ENCODE results near the gene ST3GAL4.
"Not testable (repeated sequence)": the region's sequence is repeated elsewhere in the genome, so short reads cannot be mapped to it uniquely, and the experiment has no call there.

ST3GAL4 gene

GRCh38 chr11:126355324-126355925 lies at the start of gene ST3GAL4:
ST3GAL4 (plus strand) TSS chr11:126355686; CDS start chr11:126406156, 50,470 bp downstream.
- DNase-seq (ENCODE audit: low read depth): no peak

DNA sequence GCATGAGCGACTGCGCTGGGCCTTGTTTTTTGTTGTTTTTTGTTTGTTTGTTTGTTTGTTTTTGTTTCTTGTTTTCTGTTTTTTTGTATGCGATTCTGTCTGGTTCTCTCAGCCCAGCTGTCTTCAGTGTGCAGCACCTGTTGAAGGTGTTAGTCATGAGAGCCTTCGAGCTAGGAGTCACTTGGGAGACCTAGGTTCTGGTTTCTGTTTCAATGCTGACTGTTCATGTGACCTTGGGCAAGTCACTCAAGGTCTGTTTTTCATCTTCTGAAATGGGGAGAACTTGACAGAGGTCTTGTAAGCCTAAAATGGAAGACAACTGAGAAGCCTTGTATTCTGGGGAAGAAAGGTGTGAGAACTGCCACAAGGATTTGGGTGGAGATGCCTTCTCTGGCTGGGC lies 49.8 kb upstream of the ST3GAL4 start:
- DNase-seq (ENCODE audit: low read depth): no peak

DNA sequence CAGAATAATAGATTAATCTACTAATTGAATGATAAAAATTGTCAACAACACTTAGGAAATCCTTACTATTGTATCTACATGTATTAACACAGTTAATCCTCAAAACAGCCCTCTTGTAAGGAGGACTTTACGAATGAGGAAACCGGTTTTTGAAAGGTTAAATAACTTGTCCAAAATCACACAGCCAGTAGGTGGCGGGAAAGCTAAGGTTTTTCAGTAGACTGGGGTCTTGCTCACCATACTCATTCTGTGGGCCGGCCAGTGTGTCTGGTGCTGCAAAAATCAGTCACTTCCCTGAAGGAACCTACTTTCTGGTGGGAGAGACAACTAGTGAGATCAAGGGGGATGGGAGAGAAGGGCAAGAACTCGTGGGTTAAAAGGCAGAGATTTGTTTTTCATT lies 47.8 kb upstream of the ST3GAL4 start:
- DNase-seq (ENCODE audit: low read depth): no peak

GRCh38 chr11:126308271-126308671 lies 47.2 kb upstream of the ST3GAL4 start:
- no peak for DNase-seq (ENCODE audit: low read depth)

DNA sequence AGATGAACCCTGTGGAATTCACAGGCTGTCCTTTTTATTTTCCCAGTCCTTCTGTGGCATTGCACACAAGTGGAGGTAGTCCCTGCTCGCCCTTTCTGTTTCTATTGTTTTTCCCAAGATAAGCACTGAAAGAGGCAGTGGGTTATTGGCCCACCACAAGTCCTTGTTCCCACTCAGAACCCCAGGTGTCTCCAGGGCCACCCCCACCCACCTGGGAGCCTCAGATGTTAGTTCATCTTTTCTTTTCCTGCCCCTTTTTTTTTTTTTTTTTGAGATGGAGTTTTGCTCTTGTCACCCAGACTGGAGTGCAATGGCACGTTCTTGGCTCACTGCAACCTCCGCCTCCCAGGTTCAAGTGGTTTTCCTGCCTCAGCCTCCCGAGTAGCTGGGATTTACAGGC lies 46.7 kb upstream of the ST3GAL4 start:
- DNase-seq (ENCODE audit: low read depth): not testable (repeated sequence)

DNA sequence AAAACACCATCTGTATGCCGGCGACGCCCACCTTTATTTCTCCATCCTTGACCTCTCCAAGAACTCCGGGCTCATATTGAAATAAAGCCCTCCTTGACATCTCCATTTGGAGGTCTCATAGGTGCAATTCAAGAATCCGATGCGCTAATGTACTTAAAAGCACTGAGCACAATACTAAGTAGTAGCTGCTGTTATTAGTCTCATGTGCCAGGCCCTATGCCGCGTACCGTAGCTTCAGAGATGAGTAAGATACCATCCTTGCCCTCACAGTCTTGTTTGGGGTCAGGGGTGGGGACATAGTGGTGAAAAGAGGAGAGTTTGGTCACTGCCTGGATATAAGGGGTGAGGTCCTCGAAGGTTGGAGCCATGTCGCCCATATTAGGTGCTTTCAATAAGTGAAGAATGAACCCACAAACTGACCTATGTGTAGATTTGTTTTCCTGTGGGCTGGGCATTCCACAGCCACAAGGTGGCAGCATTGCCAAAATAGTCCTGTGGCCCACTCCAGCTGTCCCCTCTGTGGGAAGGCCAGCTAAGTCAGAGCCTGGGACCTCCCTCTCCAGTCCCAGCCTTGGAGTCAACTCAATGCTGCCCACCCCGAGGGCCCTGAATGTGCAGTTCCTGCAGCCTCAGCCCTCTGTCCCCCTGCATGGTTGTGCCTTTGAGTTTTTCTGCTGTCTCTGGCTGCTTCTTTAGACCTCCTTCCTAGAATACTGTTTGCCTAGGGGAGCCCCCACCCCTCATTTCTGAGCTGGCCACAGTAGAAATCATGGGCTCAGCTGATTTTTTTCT lies 45.1 kb upstream of the ST3GAL4 start:
- DNase-seq (ENCODE audit: low read depth): peak; percentile 45

DNA sequence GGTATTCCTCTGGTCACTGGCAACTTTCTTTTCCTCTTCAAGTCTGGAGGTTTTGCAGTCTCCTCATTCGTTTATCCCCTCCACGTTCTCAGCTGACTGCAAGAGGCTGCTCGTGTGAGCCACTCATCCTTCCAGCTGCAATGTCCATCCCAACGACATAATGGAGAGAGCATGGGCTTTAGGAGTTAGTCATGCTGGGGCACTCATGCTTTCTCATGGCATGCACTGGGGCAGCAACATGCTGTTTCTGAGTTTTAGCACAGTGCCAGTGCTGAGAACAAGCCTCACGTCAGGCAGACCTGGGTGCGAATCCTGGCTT lies 44.5 kb upstream of the ST3GAL4 start:
- no peak for DNase-seq (ENCODE audit: low read depth)

- no peak for DNase-seq (ENCODE audit: low read depth)
These were observed 43.8 kb upstream of the ST3GAL4 start for GRCh38 chr11:126311401-126312291.

- DNase-seq (ENCODE audit: low read depth): no peak
These were observed 42.5 kb upstream of the ST3GAL4 start for GRCh38 chr11:126312961-126313360.

DNA sequence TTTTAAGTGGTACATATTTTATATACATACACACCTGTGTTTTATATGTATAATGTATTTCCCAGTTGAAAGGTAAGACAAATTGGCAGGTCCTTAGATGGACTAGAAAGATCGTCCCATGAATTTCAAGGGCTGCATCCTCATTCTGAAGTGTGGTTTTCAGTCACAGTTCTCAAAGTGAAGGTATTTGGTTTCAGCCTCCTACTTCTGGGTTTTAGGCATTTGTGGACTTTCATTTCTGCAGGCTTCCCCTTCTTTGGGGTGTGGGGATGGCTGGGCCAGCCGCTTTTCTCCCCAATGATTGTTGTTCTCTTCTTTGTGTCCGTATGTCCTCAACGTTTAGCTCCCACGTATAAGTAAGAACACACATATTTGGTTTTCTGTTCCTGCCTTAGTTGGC lies 41.7 kb upstream of the ST3GAL4 start:
- DNase-seq (ENCODE audit: low read depth): no peak

DNA sequence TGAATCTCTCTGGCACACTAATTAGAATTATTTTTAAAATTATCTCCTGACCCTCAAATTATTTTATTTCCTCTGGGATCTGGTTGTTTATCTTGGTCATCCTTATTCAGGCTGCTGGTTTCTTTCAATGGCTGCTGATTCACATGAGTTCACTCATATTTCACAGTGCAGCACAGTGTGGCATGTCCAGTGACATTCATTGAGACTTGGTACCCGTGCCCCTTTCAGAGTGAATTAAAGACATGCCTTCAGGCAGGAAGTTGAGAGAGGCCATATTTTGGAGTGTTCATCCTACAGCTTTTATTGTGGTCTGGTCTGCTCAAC lies 38.1 kb upstream of the ST3GAL4 start:
- DNase-seq (ENCODE audit: low read depth): no peak

GRCh38 chr11:126317756-126318573 lies 37.5 kb upstream of the ST3GAL4 start:
- DNase-seq (ENCODE audit: low read depth): peak; percentile 55

DNA sequence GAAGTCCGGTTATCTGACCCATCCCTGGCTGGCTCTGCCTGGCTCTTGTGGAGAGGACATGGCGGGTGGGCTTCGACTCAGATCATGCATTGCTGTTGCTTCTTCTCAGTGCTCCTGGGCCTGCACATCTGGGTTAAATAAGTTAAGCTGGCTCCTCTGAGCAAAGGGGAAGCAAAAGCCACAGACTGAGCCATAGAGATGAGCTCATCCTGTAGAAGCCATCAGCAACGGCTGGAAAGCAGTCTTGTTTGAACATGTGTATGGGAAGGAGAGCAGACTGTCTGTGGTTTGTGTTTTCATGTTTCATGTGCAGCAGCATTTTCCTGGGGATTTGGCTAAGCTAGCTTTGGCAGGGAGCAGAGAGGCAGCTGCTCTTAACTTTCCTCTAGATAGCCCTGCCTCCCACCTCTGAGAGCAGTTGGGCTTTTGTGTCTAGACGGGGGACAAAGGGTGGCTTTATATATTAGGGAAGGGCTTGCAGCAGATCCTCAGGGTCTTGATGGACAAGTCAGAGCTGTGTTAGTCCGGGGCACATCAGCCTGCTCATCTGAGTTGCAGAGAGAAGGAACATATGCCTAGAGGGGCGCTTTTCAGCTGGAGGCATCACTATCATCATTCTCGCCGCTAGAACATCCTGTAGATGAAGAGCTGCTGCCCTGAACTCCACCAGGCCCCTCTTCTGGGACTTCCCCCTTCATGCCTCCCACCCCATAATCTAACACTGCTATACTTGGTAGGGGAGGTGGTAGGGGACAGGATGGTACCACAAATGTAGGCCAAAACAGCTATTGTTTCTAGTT lies 36.7 kb upstream of the ST3GAL4 start:
- peak; percentile 95 for DNase-seq (ENCODE audit: low read depth)

GRCh38 chr11:126319374-126319740 lies 36.1 kb upstream of the ST3GAL4 start:
- no peak for DNase-seq (ENCODE audit: low read depth)

GRCh38 chr11:126322996-126323395 lies 32.5 kb upstream of the ST3GAL4 start:
- no peak for DNase-seq (ENCODE audit: low read depth)

- no peak for DNase-seq (ENCODE audit: low read depth)
These were observed 28.0 kb upstream of the ST3GAL4 start for GRCh38 chr11:126327281-126328000.

DNA sequence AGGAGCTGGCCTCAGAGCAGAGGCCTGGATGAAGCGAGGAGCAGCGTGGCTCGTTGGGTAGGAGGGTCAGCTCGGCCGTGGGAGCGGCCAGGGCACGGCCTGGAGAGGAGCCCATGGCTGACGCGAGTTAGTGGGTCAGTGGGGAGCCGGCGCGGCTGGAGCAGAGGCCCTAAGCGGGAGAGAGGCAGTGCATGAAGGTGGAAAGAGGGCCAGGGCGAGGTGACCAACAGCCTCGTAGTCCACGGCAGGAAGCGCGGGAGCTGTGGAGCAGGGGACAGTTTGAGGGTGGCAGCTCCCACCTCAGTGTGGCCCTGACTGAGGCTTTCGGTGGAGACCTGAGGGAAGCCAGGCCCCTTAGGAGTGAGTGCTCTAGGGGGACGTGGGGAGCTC lies 27.5 kb upstream of the ST3GAL4 start:
- no peak for DNase-seq (ENCODE audit: low read depth)

- DNase-seq (ENCODE audit: low read depth): no peak
These were observed 27.0 kb upstream of the ST3GAL4 start for GRCh38 chr11:126328444-126328843.

GRCh38 chr11:126328938-126329643 lies 26.4 kb upstream of the ST3GAL4 start:
- no peak for DNase-seq (ENCODE audit: low read depth)

DNA sequence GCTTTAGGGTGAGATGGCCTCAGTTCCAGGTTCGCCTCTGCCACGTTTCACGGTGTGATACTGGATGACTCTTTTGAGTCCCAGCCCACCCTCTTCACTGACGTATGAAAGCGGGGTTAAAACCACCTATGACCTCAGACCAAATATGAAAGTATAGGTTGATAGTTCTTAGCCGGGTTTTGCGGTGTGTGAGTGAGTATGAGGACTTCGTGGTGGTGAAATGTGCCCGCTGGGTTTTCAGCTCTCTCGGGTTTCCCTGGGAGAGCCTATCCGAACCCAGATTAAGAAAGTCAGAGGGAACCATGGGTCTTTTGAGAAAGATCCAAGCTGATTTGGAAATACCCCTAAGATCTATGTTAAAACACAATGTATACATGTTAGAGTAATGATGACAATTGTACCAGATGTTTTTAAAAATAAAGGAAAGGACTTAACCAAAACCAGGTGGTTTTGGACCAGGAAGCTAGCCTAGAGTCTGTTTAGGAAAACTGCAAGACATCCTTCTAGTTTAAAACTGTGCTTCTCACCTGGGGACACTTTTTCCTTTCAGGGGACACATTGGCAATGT lies 25.8 kb upstream of the ST3GAL4 start:
- no peak for DNase-seq (ENCODE audit: low read depth)

All from stromal cell of bone marrow (primary cell).